T-helper 1 cell (primary cell): ENCODE data around the gene ASIC5.

Source experiments
- DNase-seq, 5 donors: peaks; one replicate each; pipeline ENCODE4 v3.0.0-alpha.2; 2012 to 2020

ASIC5 gene

GRCh38 chr4:155878611-155879010 lies 12.5 kb upstream of the ASIC5 start:
- DNase-seq: no peak

- no peak for DNase-seq
These were observed 11.9 kb upstream of the ASIC5 start for GRCh38 chr4:155877971-155878370.

- DNase-seq: no peak
These were observed 9.8 kb upstream of the ASIC5 start for GRCh38 chr4:155875878-155876277.

GRCh38 chr4:155855897-155856296 lies 10.2 kb downstream of the ASIC5 start:
- DNase-seq: no peak

GRCh38 chr4:155854582-155855226 lies 11.4 kb downstream of the ASIC5 start:
- DNase-seq: no peak

- no peak for DNase-seq
These were observed 12.9 kb downstream of the ASIC5 start for GRCh38 chr4:155853189-155853588.

GRCh38 chr4:155849042-155849441 lies 17.0 kb downstream of the ASIC5 start:
- DNase-seq: no peak

GRCh38 chr4:155846929-155847328 lies 19.1 kb downstream of the ASIC5 start:
- no peak for DNase-seq

GRCh38 chr4:155842080-155842479 lies 24.0 kb downstream of the ASIC5 start:
- DNase-seq: no peak

GRCh38 chr4:155837203-155837796 lies 28.8 kb downstream of the ASIC5 start:
- DNase-seq: no peak

GRCh38 chr4:155832664-155833063 lies 33.4 kb downstream of the ASIC5 start:
- DNase-seq: no peak

- no peak for DNase-seq
These were observed 37.4 kb downstream of the ASIC5 start for GRCh38 chr4:155828628-155829027.

GRCh38 chr4:155822572-155822971 lies 43.5 kb downstream of the ASIC5 start:
- DNase-seq: no peak

GRCh38 chr4:155820887-155821518 lies 45.1 kb downstream of the ASIC5 start:
- DNase-seq: no peak

GRCh38 chr4:155819066-155819465 lies 47.0 kb downstream of the ASIC5 start:
- DNase-seq: no peak

GRCh38 chr4:155818639-155819038 lies 47.4 kb downstream of the ASIC5 start:
- DNase-seq: no peak

GRCh38 chr4:155811083-155811482 lies 55.0 kb downstream of the ASIC5 start:
- no peak for DNase-seq

GRCh38 chr4:155809835-155810234 lies 56.2 kb downstream of the ASIC5 start:
- DNase-seq: peak in 1 of 5 donors; percentile 65

GRCh38 chr4:155807021-155807420 lies 59.1 kb downstream of the ASIC5 start:
- no peak for DNase-seq

GRCh38 chr4:155805016-155805415 lies 61.1 kb downstream of the ASIC5 start:
- DNase-seq: no peak

- DNase-seq: no peak
These were observed 63.7 kb downstream of the ASIC5 start for GRCh38 chr4:155802190-155802959.

- no peak for DNase-seq
These were observed 65.3 kb downstream of the ASIC5 start for GRCh38 chr4:155800685-155801343.

GRCh38 chr4:155799794-155800123 lies 66.3 kb downstream of the ASIC5 start:
- no peak for DNase-seq
